AG04449 (cell line): ENCODE measurements around the gene OSBPL2.

Source experiments
- CTCF ChIA-PET: fragments of 350-600 bp; formaldehyde crosslinking; extraction: SDS; loops from one replicate; lab custom pipeline; 2021; ENCODE audit warnings: antibody characterized with exemption; lab: Yijun Ruan, JAX
- POLR2A ChIA-PET: fragments of 400-600, 350-600 bp; formaldehyde crosslinking; extraction: SDS; loops from one replicate; lab custom pipeline; 2020; ENCODE audit warnings: antibody characterized with exemption, inconsistent platforms; lab: Yijun Ruan, JAX
- DNase-seq: peaks from one replicate; pipeline ENCODE4 v3.0.0-alpha.2; 2010; ENCODE audit warnings: low read depth, low spot score
- H3K4me3 ChIP-seq: 2 replicates; pipeline ENCODE4 v1.5.1; 2011; ENCODE audit warnings: low read depth, mild to moderate bottlenecking, control low read depth, low read length
- TF ChIP-seq, protein P1 (sequence below): IDR thresholded peaks from one replicate; pipeline ENCODE4 v1.5.1; 2011; ENCODE audit warnings: mild to moderate bottlenecking, moderate library complexity, low read length, control low read depth, inconsistent platforms; ENCODE audit not compliant: insufficient read depth; ENCODE audit errors: missing control alignments

OSBPL2 gene

DNA sequence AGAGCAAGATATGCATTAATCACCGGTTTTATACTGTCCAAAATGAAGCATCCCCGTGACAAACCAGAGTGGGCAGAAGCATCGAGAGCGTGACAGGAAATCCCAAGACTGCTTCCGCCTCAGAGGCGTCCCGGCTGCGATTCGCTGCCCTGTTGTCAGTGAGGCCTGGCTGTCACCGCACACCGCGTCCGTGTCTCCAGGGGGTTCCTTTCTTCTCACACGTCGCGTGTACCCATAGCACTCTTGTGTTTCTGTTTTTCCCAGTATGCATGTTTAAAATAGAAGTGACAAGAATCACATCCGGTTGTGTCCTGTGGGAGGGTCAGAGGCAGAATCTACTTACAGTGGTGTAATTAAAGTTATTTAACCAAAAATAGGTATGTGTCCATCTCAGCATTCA lies 56.2 kb downstream of the OSBPL2 start:
- ChIA-PET POLR2A (no interaction called here), CTCF (interaction anchor here (1.1 kb wide), 1 partner anchor 8 kb away, joined by 7 read pairs; no protein-coding TSS in a partner anchor)
- DNase-seq: no peak
- no peak overlapping the region for H3K4me3 ChIP-seq
- TF ChIP-seq, protein P1, sequence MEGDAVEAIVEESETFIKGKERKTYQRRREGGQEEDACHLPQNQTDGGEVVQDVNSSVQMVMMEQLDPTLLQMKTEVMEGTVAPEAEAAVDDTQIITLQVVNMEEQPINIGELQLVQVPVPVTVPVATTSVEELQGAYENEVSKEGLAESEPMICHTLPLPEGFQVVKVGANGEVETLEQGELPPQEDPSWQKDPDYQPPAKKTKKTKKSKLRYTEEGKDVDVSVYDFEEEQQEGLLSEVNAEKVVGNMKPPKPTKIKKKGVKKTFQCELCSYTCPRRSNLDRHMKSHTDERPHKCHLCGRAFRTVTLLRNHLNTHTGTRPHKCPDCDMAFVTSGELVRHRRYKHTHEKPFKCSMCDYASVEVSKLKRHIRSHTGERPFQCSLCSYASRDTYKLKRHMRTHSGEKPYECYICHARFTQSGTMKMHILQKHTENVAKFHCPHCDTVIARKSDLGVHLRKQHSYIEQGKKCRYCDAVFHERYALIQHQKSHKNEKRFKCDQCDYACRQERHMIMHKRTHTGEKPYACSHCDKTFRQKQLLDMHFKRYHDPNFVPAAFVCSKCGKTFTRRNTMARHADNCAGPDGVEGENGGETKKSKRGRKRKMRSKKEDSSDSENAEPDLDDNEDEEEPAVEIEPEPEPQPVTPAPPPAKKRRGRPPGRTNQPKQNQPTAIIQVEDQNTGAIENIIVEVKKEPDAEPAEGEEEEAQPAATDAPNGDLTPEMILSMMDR: no peak

- no peak overlapping the region for H3K4me3 ChIP-seq
- CTCF ChIA-PET: interaction anchor here (0.7 to 1.4 kb wide), 3 partner anchors 79 to 271 kb away, joined by 3 to 4 read pairs (median 3); no protein-coding TSS in a partner anchor
- no peak for DNase-seq
- POLR2A ChIA-PET: interaction anchor here (0.6 kb wide), 1 partner anchor 1262 kb away, joined by 3 read pairs; no protein-coding TSS in a partner anchor
- TF ChIP-seq, protein P1: no peak
Observed at GRCh38 chr20:62296724-62297448, 58.6 kb downstream of the OSBPL2 start.

- DNase-seq: no peak
- CTCF ChIA-PET: interaction anchor here (0.7 to 3.7 kb wide), 3 partner anchors 71 to 272 kb away, joined by 3 to 24 read pairs (median 3); partner anchors contain the start of gene LAMA5
- POLR2A ChIA-PET: interaction anchor here (0.6 kb wide), 1 partner anchor 1263 kb away, joined by 3 read pairs; no protein-coding TSS in a partner anchor
- H3K4me3 ChIP-seq: no peak overlapping the region
- TF ChIP-seq, protein P1: no peak
Observed at GRCh38 chr20:62297449-62298227, 59.3 kb downstream of the OSBPL2 start.

DNA sequence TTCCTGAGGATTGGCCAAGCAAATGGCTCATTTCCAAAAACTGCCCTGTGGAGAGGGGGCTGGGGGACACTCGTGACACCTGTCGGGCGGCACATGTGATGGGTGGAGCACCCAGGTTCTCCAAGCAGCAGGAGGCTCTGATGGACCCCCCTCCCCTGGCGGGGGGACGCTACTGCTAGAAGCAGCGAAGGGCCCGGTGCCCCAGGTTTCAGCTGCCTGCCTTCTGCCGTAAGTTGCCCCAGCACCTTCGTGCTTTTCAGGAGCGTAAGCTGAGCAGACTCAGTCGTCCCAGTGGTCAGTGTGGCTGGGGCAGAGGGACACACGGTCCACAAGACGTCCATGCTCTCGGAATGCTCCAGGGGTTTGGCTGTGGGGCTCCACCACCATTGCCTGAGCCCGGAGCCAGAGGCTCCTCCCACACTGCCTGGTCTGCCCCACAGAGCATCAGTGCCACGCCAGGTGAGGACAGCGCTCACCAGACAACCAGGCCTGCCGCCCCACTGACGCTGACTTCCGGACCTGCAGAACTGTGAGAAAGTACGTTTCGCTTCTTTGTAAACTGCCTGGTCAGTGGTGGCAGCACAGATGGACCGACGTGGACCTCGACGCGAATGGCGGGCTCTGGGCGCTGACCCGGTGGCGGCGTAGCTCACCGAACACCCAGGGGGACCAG lies 60.4 kb downstream of the OSBPL2 start:
- TF ChIP-seq, protein P1: no peak
- no peak overlapping the region for H3K4me3 ChIP-seq
- no peak for DNase-seq
- CTCF ChIA-PET: interaction anchor here (1.2 to 5.9 kb wide), 4 partner anchors 10 to 84 kb away, joined by 3 to 115 read pairs (median 22); partner anchors contain the start of gene LAMA5
- POLR2A ChIA-PET: no interaction called here

DNA sequence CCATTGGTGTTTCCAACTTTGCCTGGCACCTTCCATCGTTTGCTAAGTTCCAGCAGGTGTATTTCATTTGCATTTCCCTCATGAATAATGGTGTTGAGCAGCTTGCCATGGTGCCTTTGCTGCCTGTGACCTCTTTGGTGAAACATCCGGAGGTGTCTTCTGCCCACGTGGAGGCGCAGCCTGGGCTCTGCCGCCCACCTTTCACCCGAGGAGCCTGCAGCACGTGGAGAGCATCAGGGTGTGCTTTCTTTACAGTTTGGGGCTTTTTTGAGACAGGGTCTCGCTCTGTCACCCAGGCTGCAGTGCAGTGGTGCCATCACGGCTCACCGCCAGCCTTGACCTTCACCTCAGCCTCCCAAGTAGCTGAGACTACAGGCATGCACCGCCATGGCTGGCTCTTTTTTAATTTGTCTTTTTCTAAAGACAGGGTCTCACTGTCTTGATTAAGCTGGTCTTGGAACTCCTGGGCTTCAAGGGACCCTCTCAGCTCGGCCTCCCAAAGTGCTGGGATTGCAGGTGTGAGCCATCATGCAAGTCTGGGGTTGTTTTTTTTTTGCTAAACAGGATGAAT lies 61.4 kb downstream of the OSBPL2 start:
- CTCF ChIA-PET: interaction anchor here (0.8 to 5.9 kb wide), 6 partner anchors 9 to 83 kb away, joined by 3 to 115 read pairs (median 12); partner anchors contain the start of gene LAMA5
- TF ChIP-seq, protein P1: no peak
- DNase-seq: no peak
- POLR2A ChIA-PET: no interaction called here
- no peak overlapping the region for H3K4me3 ChIP-seq
